Neural progenitor cell (in vitro differentiated cells): ENCODE data around the gene TSHZ2. TPM values are rescaled to one million over a fixed set of nuclear protein-coding genes. Genes with fewer than 3 reads are reported as not detected.

Experiments
- DNase-seq: peaks from one replicate; pipeline ENCODE4 v3.0.0-alpha.2; 2016; ENCODE audit warnings: low spot score
- H2AFZ ChIP-seq: fragments of 200-600 bp; sonication (generic); replicated peaks from 2 replicates; pipeline ENCODE4 v1.6.1; 2016; ENCODE audit warnings: antibody characterized with exemption
- H3F3A ChIP-seq: fragments of 200-600 bp; sonication (generic); 2 replicates; pipeline ENCODE4 v1.6.1; 2016; ENCODE audit warnings: antibody characterized with exemption, low read depth
- H3K27ac ChIP-seq: fragments of 200-600 bp; sonication (generic); 2 replicates; pipeline ENCODE4 v1.5.1; 2016; ENCODE audit warnings: mild to moderate bottlenecking
- H3K27me3 ChIP-seq: fragments of 200-600 bp; sonication (generic); 2 replicates; pipeline ENCODE4 v1.6.1; 2016; ENCODE audit warnings: mild to moderate bottlenecking, moderate library complexity
- H3K36me3 ChIP-seq: fragments of 200-600 bp; sonication (generic); 2 replicates; pipeline ENCODE4 v1.5.1; 2016
- H3K4me1 ChIP-seq: fragments of 200-600 bp; sonication (generic); 2 replicates; pipeline ENCODE4 v1.6.1; 2016; ENCODE audit warnings: mixed run types
- H3K4me2 ChIP-seq: fragments of 200-600 bp; sonication (generic); 2 replicates; pipeline ENCODE4 v1.6.1; 2016
- H3K4me3 ChIP-seq: fragments of 200-600 bp; sonication (generic); 2 replicates; pipeline ENCODE4 v1.5.1; 2016
- H3K79me2 ChIP-seq: fragments of 200-600 bp; sonication (generic); 2 replicates; pipeline ENCODE4 v1.6.1; 2016; ENCODE audit warnings: low read depth
- H3K9ac ChIP-seq: fragments of 200-600 bp; sonication (generic); 2 replicates; pipeline ENCODE4 v1.6.1; 2016
- H3K9me3 ChIP-seq: fragments of 200-600 bp; sonication (generic); 2 replicates; pipeline ENCODE4 v1.5.1; 2016; ENCODE audit warnings: low read depth
- H4K20me1 ChIP-seq: fragments of 200-600 bp; sonication (generic); 2 replicates; pipeline ENCODE4 v1.6.1; 2016; ENCODE audit warnings: low read depth
- H3K27ac Mint-ChIP-seq: 3 replicates; pipeline ENCODE4 v1.8.0; 2021; ENCODE audit warnings: mixed read lengths
- H3K27me3 Mint-ChIP-seq: 2 replicates; pipeline ENCODE4 v1.8.0; 2022; ENCODE audit warnings: low read depth, mild to moderate bottlenecking, inconsistent platforms, moderate library complexity, mixed read lengths; ENCODE audit not compliant: insufficient read depth
- H3K36me3 Mint-ChIP-seq: 3 replicates; pipeline ENCODE4 v1.8.0; 2021; ENCODE audit warnings: mixed read lengths
- H3K4me1 Mint-ChIP-seq: 3 replicates; pipeline ENCODE4 v1.8.0; 2021; ENCODE audit warnings: mixed read lengths
- H3K4me3 Mint-ChIP-seq: 3 replicates; pipeline ENCODE4 v1.8.0; 2021; ENCODE audit warnings: mild to moderate bottlenecking, moderate library complexity, mixed read lengths
- H3K9me3 Mint-ChIP-seq: 3 replicates; pipeline ENCODE4 v1.8.0; 2020; ENCODE audit warnings: mixed read lengths
- CTCF ChIP-seq: fragments of 200-600 bp; sonication (generic); IDR thresholded peaks from 2 replicates; pipeline ENCODE4 v1.5.1; 2017; ENCODE audit warnings: antibody characterized with exemption, mild to moderate bottlenecking
- EZH2 ChIP-seq: fragments of 200-600 bp; sonication (generic); IDR thresholded peaks from 2 replicates; pipeline ENCODE4 v1.6.1; 2017; ENCODE audit warnings: antibody characterized with exemption, mild to moderate bottlenecking, moderate library complexity
- EZH2phosphoT487 ChIP-seq: fragments of 200-600 bp; sonication (generic); IDR thresholded peaks from 2 replicates; pipeline ENCODE4 v1.6.1; 2017; ENCODE audit warnings: antibody characterized with exemption
- total RNA-seq: library from RNA; depleted of rRNA; stranded (reverse); fragments of >200 nt; gene quantifications from 2 replicates; pipeline ENCODE4 v1.2.3, GENCODE V29; 2015; ENCODE audit warnings: low replicate concordance

Gene TSHZ2
- total RNA-seq, 1 donor from 2014 or later: 1.8 TPM

DNA sequence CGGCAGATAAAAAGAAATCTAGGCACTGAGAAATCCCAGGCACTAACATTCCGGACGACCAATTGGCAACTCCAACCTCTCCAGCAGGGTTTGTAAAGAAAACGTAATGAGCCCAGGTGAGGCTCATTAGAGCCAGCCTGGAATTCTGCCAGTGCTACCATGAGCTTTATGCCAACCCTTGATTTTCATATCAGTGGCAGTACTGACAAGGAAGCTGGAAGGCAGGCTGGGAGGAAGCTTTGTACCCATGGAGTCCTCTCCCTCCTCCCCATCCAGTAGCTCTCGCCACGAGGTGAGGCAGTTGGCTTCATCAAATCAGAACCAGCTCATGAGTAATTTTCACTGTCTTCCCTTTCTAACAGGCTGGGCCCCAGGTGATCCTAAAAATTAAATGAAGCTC, 371.3 kb downstream of the TSHZ2 start:
- H3K4me2 ChIP-seq: no peak overlapping the region
- no peak overlapping the region for H3K9ac ChIP-seq
- H3K27ac Mint-ChIP-seq: peak overlapping the region; percentile 67
- H3K9me3 ChIP-seq: no peaks in the 10 kb centered on the region
- no peaks in the 10 kb centered on the region for H3K4me1 ChIP-seq
- no peaks in the 10 kb centered on the region for H3K36me3 ChIP-seq
- H2AFZ ChIP-seq: no peak overlapping the region
- DNase-seq: no peak
- peaks cover 3% of the 10 kb centered on the region for H3K9me3 Mint-ChIP-seq
- H3K79me2 ChIP-seq: no peaks in the 10 kb centered on the region
- no peaks in the 10 kb centered on the region for H4K20me1 ChIP-seq
- no peaks in the 10 kb centered on the region for H3F3A ChIP-seq
- H3K27me3 ChIP-seq: no peaks in the 10 kb centered on the region
- H3K4me3 ChIP-seq: no peak overlapping the region
- peaks cover 3% of the 10 kb centered on the region for H3K27me3 Mint-ChIP-seq
- H3K27ac ChIP-seq: no peak overlapping the region
- H3K36me3 Mint-ChIP-seq: no peaks in the 10 kb centered on the region
- TF ChIP-seq EZH2 (no peak), EZH2phosphoT487 (no peak), CTCF (no peak)
- H3K4me3 Mint-ChIP-seq: no peak overlapping the region
- H3K4me1 Mint-ChIP-seq: peaks cover 24% of the 10 kb centered on the region

- no peak for TF ChIP-seq CTCF
- TF ChIP-seq EZH2: no peak
- TF ChIP-seq EZH2phosphoT487: no peak
- Histone ChIP-seq H3K9me3 (no peaks in the 10 kb centered on the region), H3F3A (no peaks in the 10 kb centered on the region), H4K20me1 (no peaks in the 10 kb centered on the region), H3K79me2 (no peaks in the 10 kb centered on the region), H3K4me1 (no peaks in the 10 kb centered on the region), H3K4me2 (no peak overlapping the region), H3K36me3 (no peaks in the 10 kb centered on the region), H3K4me3 (no peak overlapping the region), H2AFZ (no peak overlapping the region), H3K27ac (no peak overlapping the region), H3K9ac (no peak overlapping the region), H3K27me3 (no peaks in the 10 kb centered on the region)
- peaks cover 2% of the 10 kb centered on the region for H3K27me3 Mint-ChIP-seq
- H3K9me3 Mint-ChIP-seq: peaks cover 8% of the 10 kb centered on the region
- peaks cover 22% of the 10 kb centered on the region for H3K4me1 Mint-ChIP-seq
- H3K36me3 Mint-ChIP-seq: no peaks in the 10 kb centered on the region
- no peak overlapping the region for H3K4me3 Mint-ChIP-seq
- no peak for DNase-seq
- no peak overlapping the region for H3K27ac Mint-ChIP-seq
Measured at GRCh38 chr20:53344891-53345290, 372.7 kb downstream of the TSHZ2 start.

GRCh38 chr20:53345536-53346334, 373.6 kb downstream of the TSHZ2 start:
- H3K27ac ChIP-seq: no peak overlapping the region
- no peak overlapping the region for H3K4me3 ChIP-seq
- no peaks in the 10 kb centered on the region for H3K27me3 ChIP-seq
- H4K20me1 ChIP-seq: no peaks in the 10 kb centered on the region
- Mint-ChIP-seq H3K9me3 (peaks cover 15% of the 10 kb centered on the region), H3K36me3 (no peaks in the 10 kb centered on the region), H3K27ac (peak overlapping the region; percentile 67), H3K4me1 (peaks cover 17% of the 10 kb centered on the region), H3K27me3 (peaks cover 2% of the 10 kb centered on the region), H3K4me3 (no peak overlapping the region)
- TF ChIP-seq EZH2: no peak
- TF ChIP-seq EZH2phosphoT487: no peak
- TF ChIP-seq CTCF: no peak
- H3K4me1 ChIP-seq: no peaks in the 10 kb centered on the region
- H2AFZ ChIP-seq: no peak overlapping the region
- H3K9ac ChIP-seq: no peak overlapping the region
- H3K9me3 ChIP-seq: no peaks in the 10 kb centered on the region
- H3K79me2 ChIP-seq: no peaks in the 10 kb centered on the region
- no peak for DNase-seq
- H3F3A ChIP-seq: no peaks in the 10 kb centered on the region
- no peak overlapping the region for H3K4me2 ChIP-seq
- no peaks in the 10 kb centered on the region for H3K36me3 ChIP-seq
